ENCODE measurements around the gene AVPI1. TPM values are rescaled to one million over a fixed set of nuclear protein-coding genes. Genes with fewer than 3 reads are reported as not detected.

AVPI1 gene
- total RNA-seq, 1 experiment from 2014 or later: 6.5 TPM

DNA sequence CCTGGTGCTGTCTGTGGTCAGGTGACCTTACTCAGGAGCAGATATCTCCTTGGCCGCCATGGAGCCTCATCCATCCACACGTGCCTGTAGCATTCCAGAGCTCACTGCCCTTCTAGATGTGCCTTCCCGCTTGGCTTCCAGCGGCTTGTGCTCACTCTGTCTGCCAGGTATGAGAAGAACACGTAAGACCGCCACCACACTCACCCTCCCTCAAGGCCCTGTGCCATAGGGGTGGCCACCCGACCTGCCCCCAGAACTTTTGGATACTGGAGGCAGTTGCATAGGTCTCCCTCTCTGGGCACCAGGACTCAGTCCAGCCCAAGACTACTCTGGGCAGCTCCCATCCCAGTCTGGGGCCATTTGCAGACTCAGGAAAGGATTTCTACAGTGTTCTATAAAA lies 30.6 kb upstream of the AVPI1 start:
- Histone ChIP-seq H3K23me2 (ENCODE audit: insufficient read length, low read depth, low read length, poor library complexity, severe bottlenecking) (peaks cover 21% of the 10 kb centered on the region), H2AK5ac (ENCODE audit: insufficient read length, low read length) (no peak overlapping the region), H3K4ac (ENCODE audit: low read depth, low read length) (no peak overlapping the region), H2AFZ (ENCODE audit: low read length) (no peak overlapping the region), H4K8ac (replicated peaks; ENCODE audit: insufficient read length, low read depth, low read length) (no peak overlapping the region), H3K4me1 (ENCODE audit: insufficient read depth, low read length) (peaks cover 11% of the 10 kb centered on the region; the same call in 1 of the 2 replicates), H3K9ac (ENCODE audit: extremely low read depth, insufficient read length, low read length) (no peak overlapping the region), H3K18ac (ENCODE audit: insufficient read length, low read depth, low read length) (no peak overlapping the region), H2BK20ac (ENCODE audit: low read depth, low read length, poor library complexity, severe bottlenecking) (no peak overlapping the region), H3T11ph (ENCODE audit: low read length) (no peak overlapping the region), H2BK5ac (ENCODE audit: insufficient read length, low read length) (no peak overlapping the region), H3K14ac (ENCODE audit: insufficient read depth, low read length) (no peak overlapping the region), H3K79me2 (ENCODE audit: insufficient read depth, low read length) (no peaks in the 10 kb centered on the region), H3K9me3 (ENCODE audit: control insufficient read depth, low read depth, low read length) (no peaks in the 10 kb centered on the region), H3K27me3 (ENCODE audit: insufficient read depth, low read length) (no peaks in the 10 kb centered on the region), H4K20me1 (ENCODE audit: control insufficient read depth, insufficient read depth, insufficient read length) (no peaks in the 10 kb centered on the region), H3K56ac (ENCODE audit: insufficient read length, low read depth, low read length) (no peak overlapping the region), H4K5ac (ENCODE audit: insufficient read length, low read depth, low read length) (no peak overlapping the region), H3K79me1 (ENCODE audit: insufficient read depth, low read depth, low read length, poor library complexity, severe bottlenecking) (no peaks in the 10 kb centered on the region), H4K91ac (ENCODE audit: insufficient read length, low read depth, low read length) (no peak overlapping the region), H3K4me2 (ENCODE audit: insufficient read depth, insufficient read length, low read length) (no peak overlapping the region), H3K27ac (ENCODE audit: insufficient read length, low read depth, low read length) (no peak overlapping the region), H2BK15ac (ENCODE audit: low read depth, low read length) (no peak overlapping the region), H2BK12ac (ENCODE audit: insufficient read length, low read depth, low read length) (no peak overlapping the region), H2BK120ac (ENCODE audit: low read depth, low read length, poor library complexity, severe bottlenecking) (no peak overlapping the region), H3K23ac (ENCODE audit: insufficient read length, low read depth, low read length) (no peak overlapping the region)
- no peaks in the 10 kb centered on the region for H3K9me3 Mint-ChIP-seq
- peaks cover 2% of the 10 kb centered on the region; the same call in 1 of the 2 replicates for H3K27me3 Mint-ChIP-seq (ENCODE audit: low read depth)
- no CpG with 5 or more reads among the region's 7 CpGs for WGBS (ENCODE audit: extremely low coverage, insufficient read length, low lambda C conversion rate)
- no peak overlapping the region; a peak in 1 of 5 replicates for H3K4me3 Mint-ChIP-seq
- H3K36me3 Mint-ChIP-seq (ENCODE audit: insufficient read depth in 1 of 3, low read depth in 3 of 3): peaks cover 16 to 43% (median 38%) of the 10 kb centered on the region in 3 experiments
- H3K27ac Mint-ChIP-seq: peak overlapping the region in 2 of 3 experiments; percentile 54 to 94; a peak in 3 of 7 replicates
- TF ChIP-seq, protein P1, sequence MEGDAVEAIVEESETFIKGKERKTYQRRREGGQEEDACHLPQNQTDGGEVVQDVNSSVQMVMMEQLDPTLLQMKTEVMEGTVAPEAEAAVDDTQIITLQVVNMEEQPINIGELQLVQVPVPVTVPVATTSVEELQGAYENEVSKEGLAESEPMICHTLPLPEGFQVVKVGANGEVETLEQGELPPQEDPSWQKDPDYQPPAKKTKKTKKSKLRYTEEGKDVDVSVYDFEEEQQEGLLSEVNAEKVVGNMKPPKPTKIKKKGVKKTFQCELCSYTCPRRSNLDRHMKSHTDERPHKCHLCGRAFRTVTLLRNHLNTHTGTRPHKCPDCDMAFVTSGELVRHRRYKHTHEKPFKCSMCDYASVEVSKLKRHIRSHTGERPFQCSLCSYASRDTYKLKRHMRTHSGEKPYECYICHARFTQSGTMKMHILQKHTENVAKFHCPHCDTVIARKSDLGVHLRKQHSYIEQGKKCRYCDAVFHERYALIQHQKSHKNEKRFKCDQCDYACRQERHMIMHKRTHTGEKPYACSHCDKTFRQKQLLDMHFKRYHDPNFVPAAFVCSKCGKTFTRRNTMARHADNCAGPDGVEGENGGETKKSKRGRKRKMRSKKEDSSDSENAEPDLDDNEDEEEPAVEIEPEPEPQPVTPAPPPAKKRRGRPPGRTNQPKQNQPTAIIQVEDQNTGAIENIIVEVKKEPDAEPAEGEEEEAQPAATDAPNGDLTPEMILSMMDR (conservative IDR thresholded peaks at IDR 0.05): no peak
- peaks cover 44 to 52% of the 10 kb centered on the region in 2 experiments for H3K4me1 Mint-ChIP-seq
- no peak for DNase-seq

Measured in H9 (cell line).